HG03159 (cell line): ENCODE results near the gene TMEM161B.
"Not testable (repeated sequence)": the region's sequence is repeated elsewhere in the genome, so short reads cannot be mapped to it uniquely, and the experiment has no call there.

ENCODE experiments used
- ATAC-seq: cut with Tn5 transposase; IDR thresholded peaks from one replicate; pipeline ENCODE4 v1.9.1; 2021; ENCODE audit warnings: mild to moderate bottlenecking, moderate library complexity; ENCODE audit not compliant: unreplicated experiment

Gene TMEM161B

DNA sequence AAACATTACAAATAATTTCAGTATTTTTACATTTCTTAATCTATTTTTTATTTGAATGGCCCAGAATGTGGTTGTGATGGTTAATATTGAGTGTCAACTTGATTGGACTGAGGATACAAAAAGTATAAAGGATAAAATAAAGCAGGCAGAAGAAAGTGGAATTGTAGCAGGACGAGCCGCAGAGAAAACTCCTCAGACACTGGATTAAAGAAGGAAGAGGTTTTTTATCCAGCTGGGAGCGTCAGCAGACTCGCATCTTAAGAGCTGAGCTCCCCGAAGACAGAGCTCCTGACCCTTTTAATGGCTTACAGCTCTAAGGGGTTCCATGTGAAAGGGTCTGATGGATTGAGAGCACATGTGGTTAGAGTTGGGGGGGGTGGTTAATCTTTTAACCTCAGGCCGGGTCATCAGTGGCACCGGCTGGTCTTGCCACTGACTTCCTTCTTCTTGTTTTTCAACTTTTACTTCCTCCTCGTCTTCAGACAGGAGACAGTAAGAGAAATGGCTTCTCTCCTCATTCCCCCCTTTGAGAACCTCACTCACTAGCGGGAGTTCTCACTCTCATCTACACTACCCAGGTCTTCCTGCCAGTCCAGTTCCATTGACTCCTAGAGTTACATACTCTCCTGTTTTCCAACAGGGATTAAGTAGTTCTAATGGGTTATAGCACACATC, 80.0 kb downstream of the TMEM161B start:
- no peak for ATAC-seq

DNA sequence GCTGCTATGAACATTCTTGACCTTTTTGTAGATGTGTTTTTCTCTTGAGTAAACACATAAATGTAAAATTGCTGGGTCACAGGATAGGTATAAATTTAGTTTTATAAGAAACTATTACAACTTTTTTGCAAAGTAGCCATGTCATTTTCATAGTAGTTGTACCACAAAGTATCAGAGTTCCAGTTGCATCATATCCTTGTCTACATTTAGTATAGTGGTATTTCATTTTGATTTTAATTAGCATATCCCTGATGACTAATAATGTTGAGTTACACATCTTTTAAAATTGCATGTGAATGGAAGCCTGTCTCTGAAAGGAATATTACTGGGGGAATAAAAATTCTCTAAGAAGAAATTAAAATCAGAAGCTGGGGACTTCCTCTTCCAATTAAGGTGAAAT, 85.4 kb downstream of the TMEM161B start:
- ATAC-seq: no peak

DNA sequence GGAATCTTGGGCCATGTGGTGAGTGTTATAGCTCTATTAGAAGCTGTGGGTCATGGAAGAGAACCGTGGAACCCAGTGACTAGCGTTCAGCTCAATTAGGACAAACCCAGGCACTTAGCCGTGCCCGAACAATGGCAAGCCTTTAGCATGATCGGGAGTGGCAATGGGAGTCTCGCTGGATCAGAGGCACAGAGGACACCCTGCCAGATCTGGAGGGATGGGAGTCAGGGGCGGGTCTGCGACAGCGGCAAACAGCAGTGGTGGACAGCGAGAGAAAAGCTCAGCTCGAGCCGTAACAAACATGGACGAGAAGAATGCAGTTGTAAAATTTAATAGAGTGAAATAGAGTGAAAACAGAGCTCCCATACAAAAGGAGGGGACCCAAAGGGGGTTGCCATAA, 91.2 kb downstream of the TMEM161B start:
- not testable (repeated sequence) for ATAC-seq

DNA sequence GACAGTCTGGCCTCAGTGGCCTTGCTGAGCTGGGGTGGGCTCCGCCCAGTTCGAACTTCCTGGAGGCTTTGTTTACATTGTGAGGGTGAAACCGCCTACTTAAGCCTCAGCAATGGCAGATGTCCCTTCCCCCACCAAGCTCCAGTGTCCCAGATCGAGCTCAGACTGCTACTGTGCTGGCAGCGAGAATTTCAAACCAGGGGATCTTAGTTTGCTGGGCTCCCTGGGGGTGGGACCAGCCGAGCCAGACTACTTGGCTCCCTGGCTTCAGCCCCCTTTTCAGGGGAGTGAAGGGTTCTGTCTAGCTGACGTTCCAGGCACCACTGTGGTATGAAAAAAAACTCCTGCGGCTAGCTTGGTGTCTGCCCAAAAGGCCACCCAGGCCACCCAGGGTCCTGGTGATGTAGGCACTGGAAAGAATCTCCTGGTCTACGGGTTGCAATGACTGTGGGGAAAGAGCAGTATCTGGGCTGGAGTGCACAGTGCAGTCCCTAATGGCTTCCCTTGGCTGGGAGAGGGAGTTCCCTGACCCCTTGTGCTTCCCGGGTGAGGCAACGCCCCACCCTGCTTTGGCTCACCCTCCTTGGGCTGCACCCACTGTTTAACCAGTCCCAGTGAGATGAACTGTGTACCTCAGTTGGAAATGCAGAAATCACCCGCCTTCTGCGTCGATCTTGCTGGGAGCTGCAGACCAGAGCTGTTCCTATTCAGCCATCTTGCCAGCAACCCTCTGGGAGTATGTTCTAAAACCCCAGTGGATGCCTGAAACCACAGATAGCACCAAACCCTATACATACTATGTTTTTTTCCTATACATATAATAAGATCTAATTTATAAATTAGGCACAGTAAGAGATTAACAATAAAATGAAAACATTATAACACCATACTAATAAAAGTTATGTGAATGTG, 95.5 kb downstream of the TMEM161B start:
- no peak for ATAC-seq

DNA sequence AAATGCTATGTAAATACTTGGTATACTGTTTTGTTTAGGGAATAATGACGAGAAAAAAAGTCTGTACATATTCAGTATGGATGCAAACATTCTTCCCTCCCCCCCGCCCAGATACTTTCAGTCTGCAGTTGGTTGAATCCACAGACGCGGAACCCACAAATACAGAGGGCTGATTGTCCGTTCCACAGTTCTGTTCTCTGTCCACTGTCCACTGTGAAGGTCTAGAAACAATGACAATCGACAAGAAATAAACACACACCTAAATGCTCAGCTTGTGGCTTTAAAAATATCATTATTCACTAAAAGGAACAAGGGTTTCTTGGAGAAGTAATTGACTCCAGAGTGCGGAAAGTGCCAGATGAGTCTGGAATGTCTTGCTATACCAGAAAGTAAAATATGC, 109.1 kb downstream of the TMEM161B start:
- ATAC-seq: no peak

DNA sequence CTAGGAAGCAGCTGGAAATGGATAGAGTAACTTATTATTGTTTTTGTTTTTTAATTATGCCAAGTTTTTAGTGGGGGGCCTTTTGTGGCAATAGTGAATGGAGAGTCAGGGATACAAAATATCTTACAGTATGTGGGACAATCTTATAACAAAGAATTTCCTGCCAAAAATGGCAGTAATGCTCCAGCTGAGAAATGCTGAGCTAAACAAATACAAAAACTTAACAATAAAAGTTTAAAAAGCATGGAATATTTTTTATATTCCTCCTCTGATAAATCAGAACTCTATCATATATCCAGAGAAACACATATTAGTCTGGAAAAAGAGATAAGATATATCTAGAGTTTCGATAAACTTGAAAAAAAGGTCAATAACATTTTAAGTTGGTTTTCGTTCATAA, 110.6 kb downstream of the TMEM161B start:
- no peak for ATAC-seq

DNA sequence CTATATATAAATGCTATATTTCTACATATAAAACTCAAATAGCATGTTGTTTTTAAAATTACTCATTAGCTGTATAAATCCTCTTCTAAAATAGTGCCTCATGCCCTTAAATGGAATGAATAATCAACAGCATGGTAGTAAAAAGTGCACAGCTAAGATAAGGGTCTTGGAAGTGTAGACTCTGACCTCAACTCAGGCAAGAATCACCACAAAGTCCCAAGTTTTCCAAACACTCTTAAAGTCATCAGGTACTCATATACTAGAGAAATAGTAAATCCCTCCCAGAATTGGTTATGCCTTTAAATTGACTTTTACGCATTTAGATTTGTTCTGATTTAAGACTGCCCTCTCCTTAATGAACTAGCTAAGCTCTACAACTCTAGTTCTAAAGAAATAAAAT, 113.8 kb downstream of the TMEM161B start:
- no peak for ATAC-seq

DNA sequence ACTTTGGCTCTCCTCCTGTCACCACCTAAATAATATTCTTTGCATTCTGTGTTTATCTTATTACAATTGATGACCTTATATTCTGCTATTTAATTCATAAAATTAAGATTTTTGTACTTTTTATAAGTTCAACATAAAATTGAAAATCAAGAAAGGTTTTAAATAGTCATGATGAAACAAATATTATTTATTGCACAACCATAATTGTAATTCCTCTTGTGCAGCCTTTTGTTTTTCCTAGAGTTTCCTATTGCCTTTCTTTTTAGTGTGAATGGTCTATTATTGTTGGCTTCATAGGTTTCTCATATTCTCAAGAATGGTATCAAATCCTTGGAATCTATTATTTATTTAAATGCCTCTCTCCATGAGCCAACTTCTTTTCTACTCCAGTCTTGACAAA, 117.9 kb downstream of the TMEM161B start:
- ATAC-seq: no peak

DNA sequence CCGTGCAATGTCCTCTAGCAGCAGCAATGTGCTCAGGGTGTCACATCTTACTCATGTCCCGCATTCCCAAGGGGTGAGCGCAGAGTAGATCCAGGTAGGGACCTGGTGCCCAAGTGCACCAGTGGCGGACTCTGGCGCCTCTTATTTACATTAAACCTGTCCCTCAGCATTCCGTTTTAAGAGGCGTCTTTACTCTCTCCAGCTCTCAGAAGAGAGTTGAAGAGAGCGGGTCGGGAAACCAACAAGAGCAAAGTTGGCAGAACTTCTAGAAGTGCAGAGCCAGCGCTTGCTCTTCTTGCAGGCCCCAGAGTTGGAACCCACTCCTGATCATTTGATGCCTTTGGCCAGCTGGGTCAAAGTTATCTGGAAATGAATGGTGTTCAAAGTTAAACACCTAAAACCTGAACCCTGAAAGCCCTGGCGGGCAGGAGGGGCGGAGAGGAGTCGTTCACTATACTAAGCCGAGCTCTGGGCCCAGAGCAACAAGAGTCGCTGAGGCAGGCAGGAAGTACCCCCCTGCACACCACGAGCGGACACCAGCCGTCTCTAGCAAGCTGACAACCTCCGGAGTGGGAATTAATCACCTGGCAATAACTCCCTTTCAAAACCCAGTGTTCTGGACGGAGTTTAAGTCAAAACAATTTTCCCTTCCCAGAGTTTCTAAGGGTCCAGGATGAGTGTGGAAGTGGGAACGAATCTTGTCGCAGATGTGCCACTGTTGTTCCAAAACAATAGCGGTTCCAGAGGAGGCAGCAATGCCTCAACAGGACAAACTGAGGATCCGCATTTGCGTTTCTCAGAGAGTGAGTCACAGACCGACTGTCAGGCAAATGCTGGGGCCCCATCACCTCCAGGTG, 122.8 kb downstream of the TMEM161B start:
- no peak for ATAC-seq

DNA sequence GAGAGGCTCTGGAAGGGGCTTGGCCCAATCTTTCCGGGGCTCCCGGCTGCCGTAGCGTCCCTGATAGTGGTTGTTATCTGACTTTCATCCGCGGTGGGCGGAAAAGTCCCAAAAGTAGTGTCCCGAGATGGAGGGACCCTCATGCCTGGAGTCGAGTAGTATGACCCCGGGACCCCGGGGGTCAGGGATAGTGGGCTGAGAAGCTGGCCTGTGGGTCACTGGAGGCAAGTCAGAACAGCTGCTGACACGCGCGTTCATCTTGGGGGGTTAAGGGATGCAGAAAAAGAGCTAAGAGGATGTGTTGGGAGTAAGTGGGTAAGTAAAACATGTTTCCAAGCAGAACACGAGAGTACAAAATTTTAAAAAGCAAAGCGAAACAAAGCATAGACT, 123.4 kb downstream of the TMEM161B start:
- ATAC-seq: no peak
